CD14-positive monocyte (primary cell): ENCODE results near the gene PDE7B. TPM values are rescaled to one million over a fixed set of nuclear protein-coding genes. Genes with fewer than 3 reads are reported as not detected.
"Not testable (repeated sequence)": the region's sequence is repeated elsewhere in the genome, so short reads cannot be mapped to it uniquely, and the experiment has no call there.

ENCODE experiments used
- DNase-seq, 3 donors: peaks; one replicate each; pipeline ENCODE4 v3.0.0-alpha.2; 2011 to 2022
- H2AFZ ChIP-seq: 2 replicates; pipeline ENCODE4 v1.6.0; 2012; ENCODE audit warnings: mild to moderate bottlenecking, low read depth, low read length, inconsistent platforms; ENCODE audit not compliant: insufficient read depth, poor library complexity, severe bottlenecking
- H3K27ac ChIP-seq, 2 donors: 1 replicate in 1 of 2; 2 replicates in 1 of 2; pipeline ENCODE4 v1.5.1; 2012 to 2013; ENCODE audit warnings: low read length in 2 of 2, control low read depth in 1 of 2, inconsistent platforms in 1 of 2, low read depth in 1 of 2, mild to moderate bottlenecking in 1 of 2
- H3K27me3 ChIP-seq, 2 donors: one replicate each; pipeline versions ENCODE4 v1.6.0 to v1.6.1; 2011 to 2013; ENCODE audit warnings: low read length in 2 of 2; ENCODE audit not compliant: control insufficient read depth in 2 of 2, insufficient read depth in 2 of 2
- H3K36me3 ChIP-seq, 2 donors: replicated peaks in 1 of 2; 1 replicate in 1 of 2; 2 replicates in 1 of 2; pipeline versions ENCODE4 v1.5.1 to v1.6.1; 2012 to 2013; ENCODE audit warnings: low read length in 2 of 2, control low read depth in 1 of 2, inconsistent platforms in 1 of 2, mild to moderate bottlenecking in 1 of 2; ENCODE audit not compliant: insufficient read depth in 2 of 2, control insufficient read depth in 1 of 2
- H3K4me1 ChIP-seq, 2 donors: 1 replicate in 1 of 2; 2 replicates in 1 of 2; pipeline versions ENCODE4 v1.5.1 to v1.6.1; 2012 to 2013; ENCODE audit warnings: low read length in 2 of 2, control low read depth in 1 of 2, inconsistent platforms in 1 of 2, mild to moderate bottlenecking in 1 of 2, moderate library complexity in 1 of 2; ENCODE audit not compliant: insufficient read depth in 2 of 2, control insufficient read depth in 1 of 2
- H3K4me2 ChIP-seq: replicated peaks from 2 replicates; pipeline ENCODE3; 2012; ENCODE audit warnings: low read length, moderate library complexity, mild to moderate bottlenecking; ENCODE audit not compliant: poor library complexity, severe bottlenecking; ENCODE audit errors: extremely low read depth
- H3K4me3 ChIP-seq, 3 experiments: fragments of 200-600 bp in 1 of 3; sonication (generic) in 1 of 3; replicated peaks in 1 of 3; 1 replicate in 2 of 3; 2 replicates in 1 of 3; pipeline ENCODE4 v1.5.1; 2011 to 2013; ENCODE audit warnings: low read length in 3 of 3, mild to moderate bottlenecking in 3 of 3, control low read depth in 2 of 3, low read depth in 2 of 3, inconsistent platforms in 1 of 3, moderate library complexity in 1 of 3
- H3K79me2 ChIP-seq: 2 replicates; pipeline ENCODE4 v1.6.0; 2012; ENCODE audit warnings: mild to moderate bottlenecking, control low read depth, inconsistent platforms, low read length, moderate library complexity; ENCODE audit not compliant: insufficient read depth
- H3K9ac ChIP-seq: 2 replicates; pipeline ENCODE4 v1.6.0; 2017; ENCODE audit warnings: low read length, mild to moderate bottlenecking; ENCODE audit not compliant: insufficient read depth, poor library complexity, severe bottlenecking
- H3K9me3 ChIP-seq, 2 donors: replicated peaks in 1 of 2; 1 replicate in 1 of 2; 2 replicates in 1 of 2; pipeline versions ENCODE4 v1.5.1 to v1.6.1; 2012 to 2013; ENCODE audit warnings: low read length in 2 of 2, control low read depth in 1 of 2; ENCODE audit not compliant: control insufficient read depth in 1 of 2, insufficient read depth in 1 of 2
- H4K20me1 ChIP-seq: 2 replicates; pipeline ENCODE4 v1.6.0; 2012; ENCODE audit warnings: mild to moderate bottlenecking, low read length, control low read depth, moderate library complexity; ENCODE audit not compliant: insufficient read depth
- H3K27ac Mint-ChIP-seq, 7 donors: one replicate each; pipeline ENCODE4 v1.8.0; 2020; ENCODE audit warnings: mild to moderate bottlenecking in 7 of 7, mixed read lengths in 7 of 7, moderate library complexity in 6 of 7, inconsistent platforms in 2 of 7
- H3K27me3 Mint-ChIP-seq, 3 donors: one replicate each; pipeline ENCODE4 v1.8.0; 2021 to 2022; ENCODE audit warnings: low read depth in 3 of 3, mild to moderate bottlenecking in 3 of 3, mixed read lengths in 3 of 3, moderate library complexity in 3 of 3, inconsistent platforms in 1 of 3
- H3K36me3 Mint-ChIP-seq, 2 donors: one replicate each; pipeline ENCODE4 v1.8.0; 2020; ENCODE audit warnings: mixed read lengths in 2 of 2, inconsistent platforms in 1 of 2, mild to moderate bottlenecking in 1 of 2
- H3K4me1 Mint-ChIP-seq: one replicate; pipeline ENCODE4 v1.8.0; 2020; ENCODE audit warnings: mild to moderate bottlenecking, mixed read lengths
- H3K4me3 Mint-ChIP-seq, 2 donors: one replicate each; pipeline ENCODE4 v1.8.0; 2020; ENCODE audit warnings: mild to moderate bottlenecking in 2 of 2, mixed read lengths in 2 of 2, moderate library complexity in 1 of 2
- H3K9me3 Mint-ChIP-seq, 7 donors: one replicate each; pipeline ENCODE4 v1.8.0; 2020 to 2022; ENCODE audit warnings: mixed read lengths in 7 of 7, mild to moderate bottlenecking in 6 of 7, moderate library complexity in 6 of 7, inconsistent platforms in 2 of 7
- CTCF ChIP-seq: fragments of 200-600 bp; IDR thresholded peaks from one replicate; pipeline ENCODE4 v1.8.0; 2022; ENCODE audit warnings: antibody characterized with exemption, mild to moderate bottlenecking
- WGBS: methylation state at CpG from one replicate; pipeline ENCODE4 v1.1.5; 2013; ENCODE audit warnings: missing lambda C conversion rate; ENCODE audit not compliant: insufficient coverage; 5-methylcytosine and 5-hydroxymethylcytosine counted together
- intact Hi-C, 2 donors: fragments of 100-400 bp; cut with micrococcal nuclease; formaldehyde crosslinking; loops; one replicate each; pipeline versions ENCODE4 v1.15.0 to v1.15.1; 2023
- polyA plus RNA-seq, 3 donors: library from polyadenylated mRNA; depleted of rRNA in 1 of 3; unstranded in 2 of 3; stranded (reverse) in 1 of 3; fragments of 300-500 nt in 2 of 3; fragments of >200 nt in 1 of 3; fragmentation: Illumina TruSeq in 2 of 3; gene quantifications; 1 replicate in 2 of 3; 2 replicates in 1 of 3; pipeline ENCODE4 v1.2.3, GENCODE V29; 2012 to 2021

PDE7B gene
- polyA plus RNA-seq, 3 donors, result 0.37 to 1.1 (median 0.89) TPM

GRCh38 chr6:136137739-136138402 is 286.4 kb downstream of the PDE7B start:
- WGBS, result no CpG with 5 or more reads among the region's 3 CpGs
- H3K4me1 Mint-ChIP-seq, result no peaks in the 10 kb centered on the region
- H4K20me1 ChIP-seq, result no peaks in the 10 kb centered on the region
- no peak for TF ChIP-seq CTCF
- no peaks in the 10 kb centered on the region for H3K79me2 ChIP-seq
- no peak overlapping the region for H3K4me3 ChIP-seq
- no peak for DNase-seq
- no peaks in the 10 kb centered on the region for H3K27me3 ChIP-seq
- no peaks in the 10 kb centered on the region for H3K36me3 ChIP-seq
- no peaks in the 10 kb centered on the region for H3K4me1 ChIP-seq
- H3K9me3 Mint-ChIP-seq, result peaks cover 3 to 16% (median 7%) of the 10 kb centered on the region in 7 donors
- no peak overlapping the region for H3K4me3 Mint-ChIP-seq
- peaks cover 0 to 4% (median 3%) of the 10 kb centered on the region in 3 donors for H3K27me3 Mint-ChIP-seq
- no peak overlapping the region for H3K9ac ChIP-seq
- no peak overlapping the region for H3K4me2 ChIP-seq
- no peaks in the 10 kb centered on the region for H3K9me3 ChIP-seq
- no peak overlapping the region for H2AFZ ChIP-seq
- H3K27ac ChIP-seq, result no peak overlapping the region
- no peak overlapping the region for H3K27ac Mint-ChIP-seq
- H3K36me3 Mint-ChIP-seq, result no peaks in the 10 kb centered on the region
- intact Hi-C loops, result no loop called here

- H3K36me3 ChIP-seq, H3K36me3 Mint-ChIP-seq, H3K9ac ChIP-seq, H3K27me3 ChIP-seq, H3K4me3 Mint-ChIP-seq, H3K27me3 Mint-ChIP-seq, H3K4me3 ChIP-seq, H3K4me2 ChIP-seq, H2AFZ ChIP-seq, H3K79me2 ChIP-seq, DNase-seq, H3K9me3 ChIP-seq, H3K27ac ChIP-seq, H3K4me1 ChIP-seq, H3K4me1 Mint-ChIP-seq, H3K27ac Mint-ChIP-seq, H4K20me1 ChIP-seq, intact Hi-C loops: not testable (repeated sequence)
- no CpG with 5 or more reads among the region's 6 CpGs for WGBS
- peaks cover 3 to 16% (median 6%) of the 10 kb centered on the region in 7 donors for H3K9me3 Mint-ChIP-seq
Measured at GRCh38 chr6:136139111-136139510, 287.6 kb downstream of the PDE7B start.
